Caco-2 (cell line): ENCODE results near the gene GAB2. TPM values are rescaled to one million over a fixed set of nuclear protein-coding genes. Genes with fewer than 3 reads are reported as not detected.

Source experiments
- BruUV-seq: library from RNA; stranded (reverse); fragments of 400-500 nt; replicated peaks from 2 replicates; lab custom pipeline; 2021; lab: Mats Ljungman, UMichigan
- CTCF ChIA-PET: fragments of 300-600 bp; sonication (Branson Sonifier 250); formaldehyde crosslinking; loops from one replicate; lab custom pipeline; 2022; ENCODE audit warnings: antibody characterized with exemption; lab: Charles Lee
- POLR2A ChIA-PET: fragments of 300-600 bp; sonication (Branson Sonifier 250); formaldehyde crosslinking; loops from one replicate; lab custom pipeline; 2022; ENCODE audit warnings: antibody characterized with exemption; lab: Charles Lee
- DNase-seq, 2 experiments: peaks; one replicate each; pipeline versions ENCODE4 v3.0.0 to v3.0.0-alpha.2; 2020 to 2022
- H3K27me3 ChIP-seq: replicated peaks from 2 replicates; pipeline ENCODE4 v1.6.0; 2011; ENCODE audit warnings: low read length; ENCODE audit not compliant: control insufficient read depth, insufficient read depth
- H3K36me3 ChIP-seq: 2 replicates; pipeline ENCODE4 v1.5.1; 2011; ENCODE audit warnings: low read length; ENCODE audit not compliant: control insufficient read depth, insufficient read depth
- H3K4me1 ChIP-seq: fragments of 250-450 bp; sonication (Bioruptor Pico); 2 replicates; pipeline ENCODE4 v1.5.1; 2020; ENCODE audit warnings: mild to moderate bottlenecking
- H3K4me3 ChIP-seq: 2 replicates; pipeline ENCODE4 v1.5.1; 2011; ENCODE audit warnings: low read depth, mild to moderate bottlenecking, control low read depth, low read length
- H3K9me3 ChIP-seq: fragments of 250-450 bp; sonication (Bioruptor Pico); 2 replicates; pipeline ENCODE4 v1.5.1; 2020; ENCODE audit warnings: mild to moderate bottlenecking, moderate library complexity
- H3K27ac Mint-ChIP-seq: one replicate; pipeline ENCODE4 v1.8.0; 2022; ENCODE audit warnings: mixed read lengths; ENCODE audit not compliant: unreplicated experiment
- H3K27me3 Mint-ChIP-seq: one replicate; pipeline ENCODE4 v1.8.0; 2022; ENCODE audit warnings: mixed read lengths; ENCODE audit not compliant: insufficient read depth, unreplicated experiment
- H3K36me3 Mint-ChIP-seq: one replicate; pipeline ENCODE4 v1.8.0; 2022; ENCODE audit warnings: mild to moderate bottlenecking, mixed read lengths; ENCODE audit not compliant: insufficient read depth, unreplicated experiment
- H3K4me1 Mint-ChIP-seq: one replicate; pipeline ENCODE4 v1.8.0; 2022; ENCODE audit warnings: low read depth, mixed read lengths; ENCODE audit not compliant: unreplicated experiment
- H3K4me3 Mint-ChIP-seq: one replicate; pipeline ENCODE4 v1.8.0; 2022; ENCODE audit warnings: mild to moderate bottlenecking, moderate library complexity, mixed read lengths; ENCODE audit not compliant: unreplicated experiment
- H3K9me3 Mint-ChIP-seq: one replicate; pipeline ENCODE4 v1.8.0; 2022; ENCODE audit warnings: mixed read lengths; ENCODE audit not compliant: unreplicated experiment
- CTCF ChIP-seq, 2 experiments: fragments of 200-600 bp in 1 of 2; IDR thresholded peaks; 1 replicate in 1 of 2; 2 replicates in 1 of 2; pipeline versions ENCODE4 v1.5.1 to v1.8.0; 2011 to 2022; ENCODE audit warnings: antibody characterized with exemption in 1 of 2, control low read depth in 1 of 2, inconsistent platforms in 1 of 2, low read depth in 1 of 2, low read length in 1 of 2, mild to moderate bottlenecking in 1 of 2, moderate library complexity in 1 of 2; ENCODE audit not compliant: insufficient read depth in 1 of 2, severe bottlenecking in 1 of 2, unreplicated experiment in 1 of 2
- intact Hi-C: fragments of 100-400 bp; cut with micrococcal nuclease; formaldehyde crosslinking; loops from one replicate; pipeline ENCODE4 v1.10.0; 2022; ENCODE audit not compliant: unreplicated experiment
- total RNA-seq: library from RNA; stranded (reverse); gene quantifications from 2 replicates; pipeline ENCODE4 v1.2.3, GENCODE V29; 2022

GAB2 gene
- total RNA-seq, 1 experiment from 2014 or later, result 67.3 TPM

- H3K4me1 Mint-ChIP-seq, result peaks cover 38% of the 10 kb centered on the region
- intact Hi-C loops, result loop anchor here (5.0 kb wide), 2 partner anchors 112 to 193 kb away; partner anchors contain the start of gene NDUFC2
- Histone ChIP-seq H3K36me3 (no peaks in the 10 kb centered on the region), H3K27me3 (no peaks in the 10 kb centered on the region), H3K4me1 (peaks cover 28% of the 10 kb centered on the region), H3K9me3 (no peaks in the 10 kb centered on the region), H3K4me3 (peak overlapping the region; percentile 82)
- no peaks in the 10 kb centered on the region for H3K27me3 Mint-ChIP-seq
- peaks cover 17% of the 10 kb centered on the region for H3K36me3 Mint-ChIP-seq
- CTCF ChIA-PET, result interaction anchor here (0.6 to 1.5 kb wide), 6 partner anchors 24 to 380 kb away, joined by 3 to 8 read pairs (median 4); partner anchors contain the start of gene ALG8
- H3K9me3 Mint-ChIP-seq, result no peaks in the 10 kb centered on the region
- DNase-seq, result no peak
- H3K4me3 Mint-ChIP-seq, result peak overlapping the region; percentile 98
- peak overlapping the region; percentile 84 for H3K27ac Mint-ChIP-seq
- no TSS peak for BruUV-seq
- POLR2A ChIA-PET, result interaction anchor here (0.7 to 2.2 kb wide), 4 partner anchors 50 to 384 kb away, joined by 3 to 32 read pairs (median 3); partner anchors contain the start of gene ALG8
- no peak for TF ChIP-seq CTCF (IDR thresholded peaks at IDR 0.05; ENCODE audit: insufficient read depth in 1 of 2, low read depth in 1 of 2, low read length in 1 of 2, severe bottlenecking in 1 of 2, unreplicated experiment in 1 of 2)
Observed at GRCh38 chr11:78189174-78189724, 228.4 kb downstream of the GAB2 start.

- peak; percentile 99 to 100 for DNase-seq
- peak within 1 kb of the TSS; percentile 82 for H3K4me3 ChIP-seq
- peaks cover 28% of the 10 kb centered on the region for H3K4me1 ChIP-seq
- TF ChIP-seq CTCF (IDR thresholded peaks at IDR 0.05; ENCODE audit: insufficient read depth in 1 of 2, low read depth in 1 of 2, low read length in 1 of 2, severe bottlenecking in 1 of 2, unreplicated experiment in 1 of 2), result no peak
- Mint-ChIP-seq H3K36me3 (peaks cover 16% of the 10 kb centered on the region), H3K4me1 (peaks cover 37% of the 10 kb centered on the region), H3K4me3 (peak within 1 kb of the TSS; percentile 98), H3K9me3 (no peaks in the 10 kb centered on the region), H3K27me3 (no peaks in the 10 kb centered on the region), H3K27ac (peak within 1 kb of the TSS; percentile 84)
- intact Hi-C loops, result loop anchor here (1.0 to 5.0 kb wide), 5 partner anchors 39 to 194 kb away; partner anchors contain the start of genes ALG8 and NDUFC2
- ChIA-PET CTCF (interaction anchor here (0.5 to 1.5 kb wide), 13 partner anchors 9 to 381 kb away, joined by 3 to 8 read pairs (median 3); partner anchors contain the start of gene ALG8), POLR2A (interaction anchor here (0.6 to 2.2 kb wide), 6 partner anchors 49 to 386 kb away, joined by 3 to 32 read pairs (median 4); partner anchors contain the start of genes ALG8 and NARS2)
- H3K27me3 ChIP-seq, result no peaks in the 10 kb centered on the region
- BruUV-seq, result no TSS peak
- H3K9me3 ChIP-seq, result no peaks in the 10 kb centered on the region
- H3K36me3 ChIP-seq, result no peaks in the 10 kb centered on the region
Observed at GRCh38 chr11:78188286-78189173, 229.1 kb downstream of the GAB2 start, which contains the start of the genes KCTD21 and USP35. TSS of gene KCTD21 (minus strand) at chr11:78188626. CDS start at chr11:78174554, 14,072 bp downstream. TSS of gene USP35 (plus strand) at chr11:78188919. CDS start at chr11:78196246, 7,327 bp downstream.
